GM12873 (cell line): Measurements from ENCODE around the gene SCYGR1.
"Not testable (repeated sequence)": the region's sequence is repeated elsewhere in the genome, so short reads cannot be mapped to it uniquely, and the experiment has no call there.

Experiments used
- CTCF ChIP-seq: IDR thresholded peaks from 2 replicates; pipeline ENCODE4 v1.5.1; 2012; ENCODE audit warnings: low read depth, mild to moderate bottlenecking, moderate library complexity, low read length, control low read depth; ENCODE audit not compliant: insufficient read depth; ENCODE audit errors: missing control alignments

SCYGR1 gene

GRCh38 chr2:227387583-227387982 is at the start of gene SCYGR1:
SCYGR1 (minus strand) TSS chr2:227387949; CDS start chr2:227387949, 0 bp downstream.
- not testable (repeated sequence) for TF ChIP-seq CTCF

- TF ChIP-seq CTCF: no peak
Observed at GRCh38 chr2:227436436-227437174, 48.9 kb upstream of the SCYGR1 start.

- TF ChIP-seq CTCF: no peak
Observed at GRCh38 chr2:227433171-227433570, 45.4 kb upstream of the SCYGR1 start.

- TF ChIP-seq CTCF: no peak
Observed at GRCh38 chr2:227430639-227431038, 42.9 kb upstream of the SCYGR1 start.

GRCh38 chr2:227428731-227429285 is 41.1 kb upstream of the SCYGR1 start:
- TF ChIP-seq CTCF: no peak

- no peak for TF ChIP-seq CTCF
Observed at GRCh38 chr2:227423656-227424499, 36.1 kb upstream of the SCYGR1 start.
